K562 (cell line): Measurements from ENCODE around the gene PXK.

Experiments
- FOS ChIP-seq: IDR thresholded peaks from 3 replicates; pipeline ENCODE4 v1.6.1; 2011; ENCODE audit not compliant: insufficient read length; ENCODE audit errors: extremely low read depth
- SP2 ChIP-seq: IDR thresholded peaks from 2 replicates; pipeline ENCODE4 v1.6.1; 2011; ENCODE audit warnings: mild to moderate bottlenecking, low read depth, low read length, moderate library complexity; ENCODE audit not compliant: poor library complexity, severe bottlenecking; ENCODE audit errors: extremely low read depth
- STAT5A ChIP-seq: IDR thresholded peaks from 2 replicates; pipeline ENCODE4 v1.6.1; 2012; ENCODE audit warnings: low read length, inconsistent platforms, borderline replicate concordance
- TF ChIP-seq, protein P1 (sequence below), 3 experiments: IDR thresholded peaks in 2 of 3; conservative IDR thresholded peaks in 1 of 3; 2 replicates each; pipeline ENCODE4 v1.5.1; 2011 to 2012; ENCODE audit warnings: low read length in 3 of 3, mild to moderate bottlenecking in 3 of 3, control low read depth in 2 of 3, improper control_type of control experiment in 1 of 3, inconsistent platforms in 1 of 3, low read depth in 1 of 3, mixed read lengths in 1 of 3, moderate library complexity in 1 of 3; ENCODE audit not compliant: insufficient read depth in 2 of 3

- TF ChIP-seq SP2 (no peak), FOS (no peak), STAT5A (no peak)
- TF ChIP-seq, protein P1, sequence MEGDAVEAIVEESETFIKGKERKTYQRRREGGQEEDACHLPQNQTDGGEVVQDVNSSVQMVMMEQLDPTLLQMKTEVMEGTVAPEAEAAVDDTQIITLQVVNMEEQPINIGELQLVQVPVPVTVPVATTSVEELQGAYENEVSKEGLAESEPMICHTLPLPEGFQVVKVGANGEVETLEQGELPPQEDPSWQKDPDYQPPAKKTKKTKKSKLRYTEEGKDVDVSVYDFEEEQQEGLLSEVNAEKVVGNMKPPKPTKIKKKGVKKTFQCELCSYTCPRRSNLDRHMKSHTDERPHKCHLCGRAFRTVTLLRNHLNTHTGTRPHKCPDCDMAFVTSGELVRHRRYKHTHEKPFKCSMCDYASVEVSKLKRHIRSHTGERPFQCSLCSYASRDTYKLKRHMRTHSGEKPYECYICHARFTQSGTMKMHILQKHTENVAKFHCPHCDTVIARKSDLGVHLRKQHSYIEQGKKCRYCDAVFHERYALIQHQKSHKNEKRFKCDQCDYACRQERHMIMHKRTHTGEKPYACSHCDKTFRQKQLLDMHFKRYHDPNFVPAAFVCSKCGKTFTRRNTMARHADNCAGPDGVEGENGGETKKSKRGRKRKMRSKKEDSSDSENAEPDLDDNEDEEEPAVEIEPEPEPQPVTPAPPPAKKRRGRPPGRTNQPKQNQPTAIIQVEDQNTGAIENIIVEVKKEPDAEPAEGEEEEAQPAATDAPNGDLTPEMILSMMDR (IDR thresholded peaks at IDR 0.05 in 2 of 3, conservative IDR thresholded peaks at IDR 0.05 in 1 of 3; ENCODE audit: insufficient read depth in 2 of 3, low read depth in 1 of 3, low read length in 3 of 3) = no peak
Observed at GRCh38 chr3:58469096-58469495, 136.4 kb downstream of the PXK start.
